Subcutaneous adipose tissue (tissue), 4 donors: ENCODE results near the gene IDH3G. TPM values are rescaled to one million over a fixed set of nuclear protein-coding genes. Genes with fewer than 3 reads are reported as not detected.

Experiments
- total RNA-seq, 4 donors: library from RNA; depleted of rRNA; stranded (reverse); fragments of >200 nt; gene quantifications; one replicate each; pipeline ENCODE4 v1.1.0, GENCODE V29; 2016
- TF ChIP-seq, protein P1 (sequence below): fragments of 450-650 bp; IDR thresholded peaks from one replicate; pipeline ENCODE4 v1.5.1; 2016; ENCODE audit warnings: low read depth, mild to moderate bottlenecking, control low read depth, antibody characterized with exemption, moderate library complexity

Gene IDH3G
- total RNA-seq, 4 donors from 2014 or later = 40.9 to 70.0 (median 69.5) TPM

DNA sequence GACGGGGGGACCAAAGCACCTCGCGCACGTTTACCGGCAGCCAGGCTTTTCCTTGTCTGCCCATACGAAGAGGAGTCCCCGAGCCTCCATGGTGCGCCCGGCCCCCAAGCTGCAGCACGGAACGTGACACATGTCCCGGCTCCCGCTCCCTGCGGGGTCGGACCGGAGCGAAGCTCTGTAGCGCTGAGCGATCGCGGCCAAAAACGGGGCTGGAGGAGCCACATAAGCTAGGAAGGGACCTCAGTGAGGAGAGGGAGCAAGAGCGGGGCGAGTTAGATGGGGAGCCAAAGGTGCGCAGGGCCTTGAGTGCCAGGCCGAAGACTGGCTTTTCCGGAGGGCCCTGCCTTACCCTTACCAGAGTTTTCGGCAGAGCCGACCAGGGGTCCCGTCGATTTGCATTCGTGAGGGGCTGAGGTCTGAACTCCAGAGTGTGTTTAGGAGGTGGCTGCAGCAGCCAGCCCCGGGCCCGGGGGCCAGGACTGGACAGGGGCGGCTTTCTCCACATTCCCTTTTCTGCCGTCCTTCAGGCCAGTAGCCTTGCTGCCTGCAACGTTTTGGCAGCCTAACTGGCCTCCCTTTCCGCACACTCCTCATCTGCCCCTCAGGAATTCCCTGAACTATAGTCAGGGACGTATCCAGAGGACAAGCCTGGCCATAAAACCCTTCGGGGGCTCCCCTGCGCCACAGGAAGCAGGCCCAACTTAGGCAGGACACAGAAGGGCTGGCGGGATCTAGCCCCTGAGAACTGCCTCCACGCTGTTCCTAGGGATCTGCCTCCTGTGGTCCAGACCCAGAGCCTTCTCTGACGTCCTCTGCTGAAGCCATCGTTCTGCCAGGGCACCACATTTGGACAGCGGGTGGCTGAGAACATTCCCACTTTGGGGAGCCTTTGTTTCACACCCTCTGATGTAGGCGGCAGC, 982 bp upstream of the IDH3G start:
- TF ChIP-seq, protein P1, sequence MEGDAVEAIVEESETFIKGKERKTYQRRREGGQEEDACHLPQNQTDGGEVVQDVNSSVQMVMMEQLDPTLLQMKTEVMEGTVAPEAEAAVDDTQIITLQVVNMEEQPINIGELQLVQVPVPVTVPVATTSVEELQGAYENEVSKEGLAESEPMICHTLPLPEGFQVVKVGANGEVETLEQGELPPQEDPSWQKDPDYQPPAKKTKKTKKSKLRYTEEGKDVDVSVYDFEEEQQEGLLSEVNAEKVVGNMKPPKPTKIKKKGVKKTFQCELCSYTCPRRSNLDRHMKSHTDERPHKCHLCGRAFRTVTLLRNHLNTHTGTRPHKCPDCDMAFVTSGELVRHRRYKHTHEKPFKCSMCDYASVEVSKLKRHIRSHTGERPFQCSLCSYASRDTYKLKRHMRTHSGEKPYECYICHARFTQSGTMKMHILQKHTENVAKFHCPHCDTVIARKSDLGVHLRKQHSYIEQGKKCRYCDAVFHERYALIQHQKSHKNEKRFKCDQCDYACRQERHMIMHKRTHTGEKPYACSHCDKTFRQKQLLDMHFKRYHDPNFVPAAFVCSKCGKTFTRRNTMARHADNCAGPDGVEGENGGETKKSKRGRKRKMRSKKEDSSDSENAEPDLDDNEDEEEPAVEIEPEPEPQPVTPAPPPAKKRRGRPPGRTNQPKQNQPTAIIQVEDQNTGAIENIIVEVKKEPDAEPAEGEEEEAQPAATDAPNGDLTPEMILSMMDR = no peak

DNA sequence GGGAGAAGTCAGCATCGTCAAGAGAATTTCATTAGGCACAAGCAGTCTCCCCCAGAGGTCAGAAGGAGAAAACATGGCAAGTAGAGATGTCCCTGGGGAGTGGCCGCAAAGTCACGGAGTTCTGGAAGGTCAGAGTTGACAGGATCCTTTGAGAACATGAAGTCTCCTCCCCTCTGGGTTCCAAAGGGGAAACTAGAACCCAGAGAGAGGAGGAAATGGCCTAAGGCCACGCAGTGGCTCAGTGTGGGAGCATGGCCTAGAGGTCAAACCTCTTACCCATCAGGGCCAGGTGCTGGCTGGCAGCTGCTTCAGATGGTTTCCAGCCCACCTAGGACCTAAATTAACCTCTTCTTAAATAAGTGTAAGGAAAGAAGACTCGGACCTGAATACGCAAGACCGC, 884 bp downstream of the IDH3G start:
- TF ChIP-seq, protein P1 = no peak

DNA sequence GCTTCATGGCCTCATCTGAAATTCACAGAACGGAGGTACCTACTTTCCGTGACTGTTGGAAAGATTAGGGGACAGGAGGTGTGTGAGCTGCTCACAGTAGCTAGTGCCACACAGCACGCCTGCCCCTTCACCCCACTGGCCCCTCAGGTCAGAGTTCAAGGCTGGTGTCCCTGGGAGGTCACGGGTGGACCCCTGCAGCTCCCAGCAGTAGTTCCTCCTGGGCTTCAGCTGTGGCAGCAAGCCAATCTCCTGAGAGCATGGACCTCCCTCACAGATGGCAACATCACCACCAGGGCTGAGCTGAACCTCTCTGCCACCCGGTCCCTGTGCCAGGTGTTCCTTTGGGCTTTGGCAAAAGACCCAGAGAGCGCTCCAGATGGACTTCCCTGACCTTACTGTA, 1.8 kb downstream of the IDH3G start:
- TF ChIP-seq, protein P1 = no peak

DNA sequence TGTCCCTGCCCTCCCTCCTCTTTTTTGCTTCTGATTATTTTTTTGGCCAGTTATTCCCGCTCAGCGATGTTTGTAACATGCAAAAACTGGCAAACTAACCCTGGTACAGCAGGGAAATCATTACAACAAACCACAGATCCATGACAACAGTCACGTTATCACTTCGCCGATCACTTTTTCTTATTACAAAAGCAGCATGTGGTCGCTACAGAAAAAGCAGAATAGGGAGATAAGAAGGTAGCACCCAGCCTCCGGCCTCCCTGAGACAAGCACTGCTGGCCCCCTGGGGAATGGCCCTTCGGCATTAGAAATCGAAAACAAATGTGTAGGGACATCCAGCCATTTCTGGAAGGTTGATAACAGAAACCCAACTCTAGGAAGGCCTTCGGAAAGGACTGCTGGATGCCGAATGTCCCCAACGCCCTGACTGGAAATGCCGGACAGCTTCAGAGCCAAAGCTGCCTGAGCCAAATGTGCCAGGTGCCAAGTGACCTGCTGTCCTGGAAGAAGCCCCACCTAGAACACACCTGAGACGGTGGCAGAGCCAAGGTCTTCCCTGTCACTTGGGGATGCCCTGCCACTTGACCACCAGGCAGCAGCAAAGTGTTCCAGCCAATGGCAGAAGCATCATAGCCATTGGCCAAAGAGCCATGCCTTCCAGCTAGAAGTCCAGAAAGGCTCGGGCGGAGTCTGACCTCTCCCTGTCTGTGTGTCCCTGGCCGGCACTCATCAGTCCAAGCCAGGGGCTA, 2.9 kb downstream of the IDH3G start:
- TF ChIP-seq, protein P1 = no peak

DNA sequence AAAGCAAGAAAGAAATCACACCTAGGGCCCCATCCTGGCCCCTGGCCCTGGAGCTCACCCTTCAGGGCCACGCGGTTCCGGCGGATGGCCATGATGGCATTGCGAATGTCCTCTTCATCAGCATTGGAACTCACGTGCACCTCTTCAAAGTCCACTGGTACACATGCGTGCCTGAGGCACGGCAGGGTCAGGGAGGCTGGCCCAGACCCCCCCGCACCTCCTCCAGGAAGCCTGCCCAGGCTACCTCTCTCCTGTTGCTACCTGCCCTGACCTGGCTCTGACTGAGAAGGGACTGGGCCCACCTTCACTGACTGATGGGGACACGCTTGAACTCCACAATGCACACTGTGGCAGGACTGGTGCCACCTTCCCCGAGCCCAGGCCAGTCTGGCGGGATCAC, 4.5 kb downstream of the IDH3G start:
- TF ChIP-seq, protein P1 = no peak

DNA sequence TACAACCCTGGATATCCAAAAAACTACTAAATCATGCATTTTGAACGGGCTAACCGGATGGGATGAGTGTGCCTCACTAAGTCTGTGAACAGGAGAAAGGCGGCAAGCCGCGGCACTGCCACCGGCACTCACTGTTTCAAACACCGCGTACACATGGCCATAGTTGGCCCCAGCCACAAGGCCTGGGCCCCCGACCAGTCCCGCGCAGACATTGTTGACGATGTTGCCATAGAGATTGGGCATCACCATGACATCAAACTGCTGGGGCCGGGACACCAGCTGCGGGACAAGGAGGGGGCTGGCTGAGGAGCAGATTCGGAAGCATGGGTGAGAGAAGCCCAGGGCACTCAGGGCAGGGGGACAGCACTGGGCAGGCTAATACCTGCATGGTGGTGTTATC, 7.5 kb downstream of the IDH3G start:
- TF ChIP-seq, protein P1 = no peak

DNA sequence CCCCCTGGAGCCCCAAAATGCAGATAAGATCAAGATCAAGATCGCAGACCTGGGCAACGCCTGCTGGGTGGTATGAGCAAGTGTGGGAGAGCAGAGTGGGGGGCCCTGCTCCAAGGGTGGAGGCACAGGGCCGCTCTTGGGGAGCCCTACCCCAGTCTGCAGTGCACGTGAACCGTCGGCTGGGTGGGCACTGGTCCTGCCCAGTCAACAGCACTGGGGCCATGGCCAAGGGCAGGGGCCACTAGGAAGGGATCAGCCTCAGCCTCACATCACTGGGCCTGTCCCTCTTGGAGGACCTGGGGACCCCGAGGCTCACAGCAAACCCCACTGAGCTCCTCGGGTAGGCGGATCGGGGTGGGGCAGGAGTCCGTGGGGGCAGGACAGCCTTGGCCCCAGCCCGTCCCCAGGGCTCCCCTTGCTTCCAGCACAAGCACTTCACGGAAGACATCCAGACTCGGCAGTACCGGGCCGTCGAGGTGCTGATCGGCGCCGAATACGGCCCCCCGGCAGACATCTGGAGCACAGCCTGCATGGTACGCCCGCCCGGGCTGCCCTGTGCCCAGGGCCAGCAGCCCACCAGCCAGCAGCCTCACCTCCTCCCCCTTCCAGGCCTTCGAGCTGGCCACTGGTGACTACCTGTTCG, 9.7 kb downstream of the IDH3G start:
- TF ChIP-seq, protein P1 = no peak
